ENCODE data around the gene ADORA1. TPM values are rescaled to one million over a fixed set of nuclear protein-coding genes. Genes with fewer than 3 reads are reported as not detected.

Gene ADORA1
- total RNA-seq, 1 donor from 2014 or later: 2.1 TPM

DNA sequence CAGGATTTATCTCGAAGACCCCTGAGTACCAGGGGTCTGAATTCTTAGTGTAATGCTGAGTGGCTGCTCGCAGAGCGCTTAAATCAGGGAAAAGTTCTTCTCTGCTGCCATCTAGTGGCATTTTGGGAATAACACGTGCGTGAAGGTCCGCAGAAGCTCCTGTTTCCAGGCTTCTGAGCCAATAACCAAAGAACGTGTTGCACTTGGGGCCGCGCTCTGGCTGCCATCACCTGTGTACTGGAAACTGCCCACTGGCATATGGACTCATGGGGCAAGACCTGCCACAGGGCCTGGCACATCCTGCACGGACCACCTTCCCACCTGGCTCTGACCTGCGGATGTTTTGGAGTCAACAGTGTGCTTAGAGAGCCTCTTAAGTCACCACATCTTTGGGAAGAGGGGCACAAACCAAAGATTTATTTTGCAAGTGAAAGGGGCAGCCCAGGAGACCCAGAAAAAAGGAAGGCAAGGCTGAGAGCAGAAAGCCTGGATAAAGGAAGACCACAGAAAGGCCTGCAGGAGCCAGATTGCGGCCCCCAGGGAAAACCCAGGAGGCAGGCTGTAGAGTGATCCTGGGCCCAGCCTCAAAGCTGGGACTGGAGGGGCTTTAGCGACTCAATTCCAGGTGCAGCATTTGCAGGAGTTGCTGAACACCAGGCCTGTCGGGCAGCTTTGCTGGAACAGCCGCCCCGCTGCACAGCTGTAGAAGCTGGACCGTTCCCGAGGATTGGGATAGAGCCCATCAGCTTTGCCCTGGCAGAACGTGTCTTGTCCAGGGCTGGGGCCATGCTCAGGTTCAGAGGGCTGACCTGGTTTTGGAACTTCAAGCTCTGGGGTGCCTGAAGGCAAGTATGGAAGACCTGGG is 89.0 kb downstream of the ADORA1 start:
- Histone ChIP-seq H3K4me1 (ENCODE audit: control insufficient read depth in 3 of 3, insufficient read depth in 3 of 3, low read length in 3 of 3) (peaks cover 3 to 18% (median 7%) of the 10 kb centered on the region in 3 donors), H3K36me3 (ENCODE audit: control insufficient read depth in 3 of 3, insufficient read depth in 3 of 3, low read length in 3 of 3) (no peaks in the 10 kb centered on the region), H3K9ac (ENCODE audit: low read depth in 1 of 3, low read length in 3 of 3) (peak overlapping the region in 1 of 3 donors; percentile 8), H3K4me3 (ENCODE audit: low read length in 3 of 3) (no peak overlapping the region), H3K27me3 (ENCODE audit: control insufficient read depth in 3 of 3, insufficient read depth in 3 of 3, low read length in 3 of 3) (peaks cover 4 to 9% (median 5%) of the 10 kb centered on the region in 3 donors), H3K27ac (ENCODE audit: low read depth, low read length) (no peak overlapping the region), H3K9me3 (ENCODE audit: control insufficient read depth in 3 of 3, low read length in 3 of 3) (no peaks in the 10 kb centered on the region)

Other genes with a start within 250 kb of the ADORA1 start
- 6.8 TPM for gene RABIF, start 238.6 kb upstream of the ADORA1 start, total RNA-seq
- 15.1 TPM for gene KLHL12, start 200.5 kb upstream of the ADORA1 start, total RNA-seq
- gene ADIPOR1, start 169.4 kb upstream of the ADORA1 start, total RNA-seq: 96.6 TPM
- gene CYB5R1, start 160.5 kb upstream of the ADORA1 start, total RNA-seq: 68.4 TPM
- gene TMEM183A, start 120.4 kb upstream of the ADORA1 start, total RNA-seq: 42.3 TPM
- 15.7 TPM for gene PPFIA4, start 101.2 kb upstream of the ADORA1 start, total RNA-seq
- 247 TPM for gene MYOG, start 41.7 kb upstream of the ADORA1 start, total RNA-seq
- gene MYBPH, start 48.1 kb downstream of the ADORA1 start, total RNA-seq: 27.7 TPM
- 1.0 TPM for gene CHI3L1, start 59.0 kb downstream of the ADORA1 start, total RNA-seq
- gene CHIT1, start 101.9 kb downstream of the ADORA1 start, total RNA-seq: under 0.01 TPM
- 32.4 TPM for gene BTG2, start 177.8 kb downstream of the ADORA1 start, total RNA-seq
- gene FMOD, start 223.4 kb downstream of the ADORA1 start, total RNA-seq: 58.5 TPM